ENCODE data around the gene GPC6. TPM values are rescaled to one million over a fixed set of nuclear protein-coding genes. Genes with fewer than 3 reads are reported as not detected.

The GPC6 gene
- total and polyA plus RNA-seq, 2 experiments from 2014 or later = 26.0 to 92.8 TPM

DNA sequence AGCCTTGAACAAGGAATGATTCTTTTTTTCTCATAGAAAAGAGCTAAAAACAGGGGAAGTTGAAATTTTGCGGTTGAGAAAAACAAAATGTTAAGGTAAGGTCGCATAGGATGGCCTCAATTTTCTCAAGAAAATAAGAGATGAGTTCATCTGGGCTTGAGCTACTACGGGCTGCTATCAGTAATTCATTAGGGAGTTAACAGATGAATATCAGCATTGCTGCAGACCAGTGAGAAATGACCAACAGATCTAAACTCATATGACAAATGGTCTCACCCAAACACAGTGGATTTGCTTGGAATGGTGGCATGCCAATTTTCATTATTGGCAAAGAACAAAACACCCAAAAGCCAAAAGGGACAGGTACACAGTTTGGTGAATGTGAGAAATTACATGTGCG, 56.6 kb downstream of the GPC6 start:
- no peaks in the 10 kb centered on the region for H3K9me3 ChIP-seq (ENCODE audit: low read depth)
- H4K20me1 ChIP-seq (ENCODE audit: insufficient read depth, poor library complexity, severe bottlenecking) = no peaks in the 10 kb centered on the region
- H2AFZ ChIP-seq = no peak overlapping the region
- no peaks in the 10 kb centered on the region for H3K36me3 ChIP-seq (replicated peaks; ENCODE audit: insufficient read depth, low read depth)
- H3K4me2 ChIP-seq = no peak overlapping the region
- H3K4me1 ChIP-seq (ENCODE audit: insufficient read depth) = no peaks in the 10 kb centered on the region
- no peak overlapping the region for H3K4me3 ChIP-seq
- 92% methylated on average over 4 of the region's 4 CpGs for WGBS (ENCODE audit: low lambda C conversion rate, missing lambda C conversion rate)
- TF ChIP-seq, protein P1, sequence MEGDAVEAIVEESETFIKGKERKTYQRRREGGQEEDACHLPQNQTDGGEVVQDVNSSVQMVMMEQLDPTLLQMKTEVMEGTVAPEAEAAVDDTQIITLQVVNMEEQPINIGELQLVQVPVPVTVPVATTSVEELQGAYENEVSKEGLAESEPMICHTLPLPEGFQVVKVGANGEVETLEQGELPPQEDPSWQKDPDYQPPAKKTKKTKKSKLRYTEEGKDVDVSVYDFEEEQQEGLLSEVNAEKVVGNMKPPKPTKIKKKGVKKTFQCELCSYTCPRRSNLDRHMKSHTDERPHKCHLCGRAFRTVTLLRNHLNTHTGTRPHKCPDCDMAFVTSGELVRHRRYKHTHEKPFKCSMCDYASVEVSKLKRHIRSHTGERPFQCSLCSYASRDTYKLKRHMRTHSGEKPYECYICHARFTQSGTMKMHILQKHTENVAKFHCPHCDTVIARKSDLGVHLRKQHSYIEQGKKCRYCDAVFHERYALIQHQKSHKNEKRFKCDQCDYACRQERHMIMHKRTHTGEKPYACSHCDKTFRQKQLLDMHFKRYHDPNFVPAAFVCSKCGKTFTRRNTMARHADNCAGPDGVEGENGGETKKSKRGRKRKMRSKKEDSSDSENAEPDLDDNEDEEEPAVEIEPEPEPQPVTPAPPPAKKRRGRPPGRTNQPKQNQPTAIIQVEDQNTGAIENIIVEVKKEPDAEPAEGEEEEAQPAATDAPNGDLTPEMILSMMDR (IDR thresholded peaks at IDR 0.05; ENCODE audit: poor library complexity) = no peak
- TF ChIP-seq EZH2phosphoT487 (IDR thresholded peaks at IDR 0.05; ENCODE audit: low read depth, severe bottlenecking, unreplicated experiment) = no peak
- no peak for TF ChIP-seq EZH2 (IDR thresholded peaks at IDR 0.05; ENCODE audit: borderline replicate concordance)
- H3K9me2 ChIP-seq (replicated peaks; ENCODE audit: insufficient read depth) = no peaks in the 10 kb centered on the region
- H3K27me3 ChIP-seq = no peaks in the 10 kb centered on the region
- DNase-seq (ENCODE audit: low spot score) = no peak
- no peak overlapping the region for H3K27ac ChIP-seq
- H3K79me2 ChIP-seq = peaks cover 78% of the 10 kb centered on the region

DNA sequence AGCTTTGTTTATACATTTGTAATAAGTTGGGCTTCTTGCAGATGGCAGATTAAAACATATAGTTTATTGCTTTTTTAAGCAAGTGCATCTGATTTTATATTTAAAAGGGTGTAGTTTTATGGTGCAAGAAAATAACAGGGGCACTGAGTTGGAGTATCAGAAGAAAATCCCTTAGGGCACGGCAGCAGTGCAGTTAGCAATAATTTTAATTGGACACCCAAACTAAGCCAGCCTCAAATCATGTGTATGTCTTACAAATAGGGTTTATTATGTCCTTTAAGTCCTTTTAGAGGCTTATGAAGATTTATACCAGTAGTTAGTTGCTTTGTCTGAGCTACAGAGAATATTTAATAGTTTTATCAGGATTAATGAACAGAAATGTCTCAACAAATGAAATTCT, 57.5 kb downstream of the GPC6 start:
- Histone ChIP-seq H3K36me3 (replicated peaks; ENCODE audit: insufficient read depth, low read depth) (no peaks in the 10 kb centered on the region), H2AFZ (no peak overlapping the region), H3K9me3 (ENCODE audit: low read depth) (no peaks in the 10 kb centered on the region), H3K27me3 (no peaks in the 10 kb centered on the region), H3K4me1 (ENCODE audit: insufficient read depth) (no peaks in the 10 kb centered on the region), H3K9me2 (replicated peaks; ENCODE audit: insufficient read depth) (no peaks in the 10 kb centered on the region), H3K4me2 (no peak overlapping the region), H3K4me3 (no peak overlapping the region), H3K27ac (no peak overlapping the region), H4K20me1 (ENCODE audit: insufficient read depth, poor library complexity, severe bottlenecking) (no peaks in the 10 kb centered on the region), H3K79me2 (peaks cover 74% of the 10 kb centered on the region)
- DNase-seq (ENCODE audit: low spot score) = no peak
- 50% methylated on average over 1 of the region's 1 CpG for WGBS (ENCODE audit: low lambda C conversion rate, missing lambda C conversion rate)
- TF ChIP-seq EZH2phosphoT487 (IDR thresholded peaks at IDR 0.05; ENCODE audit: low read depth, severe bottlenecking, unreplicated experiment) = no peak
- TF ChIP-seq, protein P1 (IDR thresholded peaks at IDR 0.05; ENCODE audit: poor library complexity) = no peak
- TF ChIP-seq EZH2 (IDR thresholded peaks at IDR 0.05; ENCODE audit: borderline replicate concordance) = no peak

DNA sequence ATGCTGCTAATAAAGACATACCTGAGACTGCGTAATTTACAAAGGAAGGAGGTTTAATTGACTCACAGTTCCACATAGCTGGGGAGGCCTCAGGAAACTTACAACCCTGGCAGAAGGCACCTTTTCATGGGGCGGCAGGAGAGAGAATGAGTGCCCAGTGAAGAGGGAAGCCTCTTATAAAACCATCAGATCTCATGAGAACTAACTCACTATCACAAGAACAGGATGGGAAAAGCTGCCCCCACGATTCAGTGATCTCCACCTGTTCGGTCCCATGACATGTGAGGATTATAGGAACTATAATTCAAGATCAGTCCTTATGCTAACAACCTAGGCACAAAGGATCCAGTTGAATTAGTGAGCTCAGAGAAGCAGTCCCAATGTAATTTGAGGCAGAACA, 59.4 kb downstream of the GPC6 start:
- WGBS (ENCODE audit: low lambda C conversion rate, missing lambda C conversion rate) = 84% methylated on average over 4 of the region's 4 CpGs

DNA sequence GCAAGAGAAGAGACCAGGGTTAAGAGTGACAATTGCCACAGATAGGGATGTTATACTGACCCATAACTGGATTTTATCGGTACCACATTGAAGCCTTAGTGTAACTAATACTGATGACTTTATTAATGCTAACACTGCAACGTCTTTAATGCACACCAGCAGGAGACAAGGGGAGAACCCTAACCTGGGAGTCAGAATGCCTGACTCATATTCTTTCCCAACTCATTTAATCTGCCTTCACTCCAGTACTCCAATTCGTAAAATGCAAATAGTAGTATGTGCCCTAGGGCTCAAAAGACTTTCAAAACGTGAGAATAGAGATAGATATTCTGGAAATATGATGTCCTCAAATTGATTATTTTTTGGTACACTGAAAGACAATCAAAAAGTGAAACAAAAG, 62.4 kb downstream of the GPC6 start:
- 79% methylated on average over 4 of the region's 4 CpGs for WGBS (ENCODE audit: low lambda C conversion rate, missing lambda C conversion rate)
- no peak for TF ChIP-seq EZH2 (IDR thresholded peaks at IDR 0.05; ENCODE audit: borderline replicate concordance)
- TF ChIP-seq, protein P1 (IDR thresholded peaks at IDR 0.05; ENCODE audit: poor library complexity) = no peak
- TF ChIP-seq EZH2phosphoT487 (IDR thresholded peaks at IDR 0.05; ENCODE audit: low read depth, severe bottlenecking, unreplicated experiment) = no peak
- Histone ChIP-seq H3K27me3 (no peaks in the 10 kb centered on the region), H3K36me3 (replicated peaks; ENCODE audit: insufficient read depth, low read depth) (no peaks in the 10 kb centered on the region), H3K9me3 (ENCODE audit: low read depth) (no peaks in the 10 kb centered on the region), H4K20me1 (ENCODE audit: insufficient read depth, poor library complexity, severe bottlenecking) (no peaks in the 10 kb centered on the region), H3K9me2 (replicated peaks; ENCODE audit: insufficient read depth) (no peaks in the 10 kb centered on the region), H3K4me3 (no peak overlapping the region), H3K79me2 (peaks cover 65% of the 10 kb centered on the region), H2AFZ (no peak overlapping the region), H3K27ac (no peak overlapping the region), H3K4me2 (no peak overlapping the region), H3K4me1 (ENCODE audit: insufficient read depth) (no peaks in the 10 kb centered on the region)
- no peak for DNase-seq (ENCODE audit: low spot score)

More for the DNA sequence above, 59.4 kb downstream of the GPC6 start:
- Histone ChIP-seq H3K27ac (no peak overlapping the region), H3K9me2 (replicated peaks; ENCODE audit: insufficient read depth) (no peaks in the 10 kb centered on the region), H3K27me3 (no peaks in the 10 kb centered on the region), H3K4me2 (no peak overlapping the region), H2AFZ (no peak overlapping the region), H4K20me1 (ENCODE audit: insufficient read depth, poor library complexity, severe bottlenecking) (no peaks in the 10 kb centered on the region), H3K79me2 (peaks cover 58% of the 10 kb centered on the region), H3K9me3 (ENCODE audit: low read depth) (no peaks in the 10 kb centered on the region), H3K36me3 (replicated peaks; ENCODE audit: insufficient read depth, low read depth) (no peaks in the 10 kb centered on the region), H3K4me3 (no peak overlapping the region), H3K4me1 (ENCODE audit: insufficient read depth) (no peaks in the 10 kb centered on the region)
- DNase-seq (ENCODE audit: low spot score) = no peak
- TF ChIP-seq EZH2phosphoT487 (IDR thresholded peaks at IDR 0.05; ENCODE audit: low read depth, severe bottlenecking, unreplicated experiment) (no peak), EZH2 (IDR thresholded peaks at IDR 0.05; ENCODE audit: borderline replicate concordance) (no peak)
